Mucosa of stomach (tissue), 1 donor: ENCODE measurements around the gene MED27.
"Not testable (repeated sequence)": the region's sequence is repeated elsewhere in the genome, so short reads cannot be mapped to it uniquely, and the experiment has no call there.

Experiments used
- H3K27me3 ChIP-seq: one replicate; pipeline ENCODE4 v1.7.0; 2013; ENCODE audit warnings: mild to moderate bottlenecking, low read length; ENCODE audit not compliant: control insufficient read depth, insufficient read depth
- H3K36me3 ChIP-seq: one replicate; pipeline ENCODE4 v1.7.0; 2013; ENCODE audit warnings: low read length; ENCODE audit not compliant: control insufficient read depth, insufficient read depth
- H3K4me1 ChIP-seq: one replicate; pipeline ENCODE4 v1.7.0; 2013; ENCODE audit warnings: mild to moderate bottlenecking, low read length; ENCODE audit not compliant: control insufficient read depth, insufficient read depth
- H3K4me3 ChIP-seq: one replicate; pipeline ENCODE4 v1.7.0; 2013; ENCODE audit warnings: low read length
- H3K9ac ChIP-seq: one replicate; pipeline ENCODE4 v1.7.0; 2013; ENCODE audit warnings: mild to moderate bottlenecking, low read length, moderate library complexity
- H3K9me3 ChIP-seq: one replicate; pipeline ENCODE4 v1.7.0; 2013; ENCODE audit warnings: mild to moderate bottlenecking, low read length, moderate library complexity; ENCODE audit not compliant: control insufficient read depth
- donor health status: Pancreatic carcinoma.

Gene MED27

DNA sequence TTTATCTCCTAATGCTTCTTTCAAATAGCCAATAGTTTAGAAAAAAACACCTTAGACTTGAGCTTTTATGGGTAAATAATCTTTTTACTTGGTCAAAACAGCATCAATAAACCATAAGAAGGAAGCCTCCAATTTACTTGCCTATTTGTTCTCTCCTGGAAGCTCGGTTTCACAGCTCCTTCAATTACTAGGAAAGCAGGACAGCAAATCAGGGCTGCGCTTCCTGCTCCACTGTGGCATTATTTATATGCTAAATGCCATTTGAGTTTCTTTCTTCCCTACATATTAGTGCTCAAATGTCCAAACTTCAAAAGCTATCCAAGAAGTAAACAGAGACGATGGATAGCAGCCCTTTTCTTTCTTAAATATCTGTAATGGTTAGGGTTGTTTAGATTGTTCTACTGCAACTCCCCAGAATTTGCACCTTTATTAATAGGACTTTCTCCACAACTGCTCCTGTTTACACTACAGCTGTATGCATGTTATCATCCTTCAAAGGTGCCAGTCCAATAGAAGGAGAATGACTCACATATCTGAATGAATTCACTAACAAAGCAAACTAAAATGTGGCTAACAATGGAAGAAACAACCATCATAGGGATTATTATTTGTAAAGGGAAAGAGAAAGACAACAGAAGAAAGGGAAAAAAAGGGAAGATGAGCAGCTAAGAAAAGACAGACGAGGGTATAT is 58.7 kb downstream of the MED27 start:
- Histone ChIP-seq H3K4me1 (peaks cover 17% of the 10 kb centered on the region), H3K9ac (no peak overlapping the region), H3K36me3 (no peaks in the 10 kb centered on the region), H3K27me3 (no peaks in the 10 kb centered on the region), H3K9me3 (no peaks in the 10 kb centered on the region), H3K4me3 (no peak overlapping the region)

DNA sequence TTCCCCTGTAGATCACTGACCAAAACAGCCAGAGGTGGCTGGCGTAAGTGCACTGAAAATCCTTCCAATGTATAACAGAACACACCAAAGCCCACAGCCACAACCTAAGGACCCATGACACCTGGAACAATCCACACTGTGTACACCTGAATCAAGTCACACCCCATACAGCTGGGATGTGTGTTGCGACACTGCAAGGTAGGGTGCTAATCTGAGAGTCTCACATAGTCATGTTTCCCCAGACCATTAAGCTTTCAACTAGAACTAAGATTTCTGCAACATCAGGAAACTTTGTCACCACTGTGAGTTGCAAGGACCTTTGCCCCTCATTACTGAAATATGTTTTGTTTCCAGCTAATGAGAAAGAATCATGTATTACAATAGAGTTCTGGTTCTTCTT is 59.4 kb downstream of the MED27 start:
- Histone ChIP-seq H3K4me3 (no peak overlapping the region), H3K4me1 (peaks cover 17% of the 10 kb centered on the region), H3K27me3 (no peaks in the 10 kb centered on the region), H3K9ac (no peak overlapping the region), H3K9me3 (no peaks in the 10 kb centered on the region), H3K36me3 (no peaks in the 10 kb centered on the region)

DNA sequence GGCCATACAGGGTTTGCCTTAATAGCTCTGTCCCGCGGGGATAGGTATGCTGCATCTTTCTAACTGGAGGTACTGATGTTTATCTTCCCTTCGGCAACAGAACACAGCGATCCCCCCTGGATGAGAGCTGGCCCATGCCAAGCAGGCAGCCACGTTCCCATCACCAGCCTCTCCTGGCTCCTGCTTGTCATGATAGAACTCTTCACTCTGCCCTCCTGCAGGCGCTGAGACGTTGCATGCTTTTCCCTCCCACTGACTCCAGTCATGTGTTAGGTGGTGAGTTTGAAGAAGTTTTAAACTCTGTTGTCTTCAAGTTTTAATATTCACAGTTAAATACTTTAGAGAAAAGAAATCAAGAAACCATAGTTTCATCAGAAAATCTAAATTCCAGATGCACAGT is 60.0 kb downstream of the MED27 start:
- H3K9me3 ChIP-seq, result no peaks in the 10 kb centered on the region
- H3K4me1 ChIP-seq, result peaks cover 17% of the 10 kb centered on the region
- H3K27me3 ChIP-seq, result no peaks in the 10 kb centered on the region
- no peak overlapping the region for H3K4me3 ChIP-seq
- no peaks in the 10 kb centered on the region for H3K36me3 ChIP-seq
- H3K9ac ChIP-seq, result no peak overlapping the region

DNA sequence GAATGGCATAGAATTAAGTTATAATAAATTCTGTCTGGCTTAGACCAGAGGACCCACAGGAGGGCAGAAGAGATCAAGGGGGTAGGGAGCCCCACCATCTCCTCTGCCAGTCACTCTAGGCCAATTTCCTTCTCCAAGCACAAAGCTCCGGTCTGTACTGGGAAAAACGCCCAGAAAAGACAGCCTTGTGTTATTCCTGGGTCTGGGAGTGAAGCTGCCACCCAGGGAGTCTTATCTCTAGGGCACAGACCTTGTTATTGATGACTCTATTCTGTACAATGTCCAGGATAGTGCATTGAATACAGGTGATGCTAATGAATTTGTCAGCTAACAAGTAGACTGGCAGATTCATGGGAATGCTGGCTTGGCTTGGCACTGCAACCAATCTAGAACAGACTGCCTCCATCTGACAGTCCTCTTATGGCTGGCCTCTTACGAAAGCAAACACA is 60.7 kb downstream of the MED27 start:
- Histone ChIP-seq H3K4me3 (no peak overlapping the region), H3K4me1 (peaks cover 15% of the 10 kb centered on the region), H3K36me3 (no peaks in the 10 kb centered on the region), H3K9me3 (no peaks in the 10 kb centered on the region), H3K9ac (no peak overlapping the region), H3K27me3 (no peaks in the 10 kb centered on the region)

DNA sequence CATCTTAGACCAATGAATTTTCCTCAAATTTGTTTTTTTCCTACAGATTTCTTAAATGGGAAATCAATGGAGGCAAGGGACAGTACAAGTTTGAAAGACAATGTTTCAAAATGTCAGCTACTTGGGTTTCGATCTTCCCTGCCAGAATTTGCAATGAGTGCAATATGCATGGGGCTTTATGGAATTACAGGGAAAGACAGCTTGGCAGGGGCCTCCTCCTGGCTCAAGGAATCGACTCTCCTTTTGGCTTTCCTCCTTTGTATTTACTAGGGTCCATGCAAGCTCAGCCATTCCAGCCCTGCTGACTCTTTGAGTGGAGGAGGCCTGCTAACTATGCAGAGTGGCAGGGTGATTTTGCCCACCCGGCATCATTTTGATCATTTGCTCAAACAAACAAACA is 63.2 kb downstream of the MED27 start:
- Histone ChIP-seq H3K27me3 (no peaks in the 10 kb centered on the region), H3K4me3 (no peak overlapping the region), H3K9me3 (no peaks in the 10 kb centered on the region), H3K4me1 (peaks cover 21% of the 10 kb centered on the region), H3K36me3 (no peaks in the 10 kb centered on the region), H3K9ac (no peak overlapping the region)

DNA sequence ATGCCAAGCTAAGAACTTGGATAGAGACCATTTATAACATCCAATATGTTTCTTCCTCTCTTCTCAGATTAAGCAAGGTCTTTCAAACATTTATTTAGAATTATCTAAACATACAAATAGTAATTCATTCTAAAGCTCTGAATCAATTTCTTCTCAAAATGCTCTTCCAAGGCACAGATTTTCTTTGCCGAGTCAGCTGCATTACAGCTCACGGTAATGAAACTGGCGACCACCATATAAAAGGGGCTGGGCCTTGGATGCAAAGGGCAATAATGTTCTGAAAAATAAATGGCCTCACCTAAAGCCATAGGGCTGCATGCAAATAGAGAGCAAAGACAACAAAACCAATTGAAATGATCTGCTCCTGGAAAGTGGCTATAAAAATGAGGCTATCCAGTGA is 63.8 kb downstream of the MED27 start:
- no peaks in the 10 kb centered on the region for H3K27me3 ChIP-seq
- no peaks in the 10 kb centered on the region for H3K36me3 ChIP-seq
- H3K4me1 ChIP-seq, result peaks cover 16% of the 10 kb centered on the region
- no peaks in the 10 kb centered on the region for H3K9me3 ChIP-seq
- H3K4me3 ChIP-seq, result no peak overlapping the region
- H3K9ac ChIP-seq, result no peak overlapping the region

DNA sequence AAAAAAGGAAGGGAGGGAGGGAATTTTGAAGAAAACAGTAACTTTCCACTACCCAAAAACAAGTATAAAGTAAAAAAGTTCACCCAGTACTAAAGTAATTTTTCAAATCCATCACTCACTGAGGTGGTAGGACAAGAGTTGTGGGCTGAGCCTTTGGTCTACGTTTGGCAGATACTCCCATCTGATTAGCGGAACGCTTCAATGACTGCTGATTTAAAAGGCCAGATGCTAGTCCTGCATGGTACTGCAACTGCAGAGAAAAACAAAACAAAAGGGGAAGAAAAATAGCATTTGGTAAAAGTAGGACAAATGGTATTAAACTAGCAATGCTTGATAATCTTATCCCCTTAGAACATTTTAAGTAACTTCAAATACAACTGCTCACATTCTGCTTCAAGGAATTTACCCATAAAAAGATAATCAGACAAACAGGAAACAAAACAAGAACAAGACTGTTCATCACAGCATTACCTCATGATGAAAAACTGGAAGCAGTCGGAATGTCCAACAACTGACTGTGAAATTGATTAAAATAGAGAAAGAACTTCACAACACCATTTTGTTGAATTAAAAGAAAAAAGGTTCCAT is 65.4 kb downstream of the MED27 start:
- H3K9me3 ChIP-seq, result no peaks in the 10 kb centered on the region
- no peak overlapping the region for H3K4me3 ChIP-seq
- H3K27me3 ChIP-seq, result no peaks in the 10 kb centered on the region
- H3K4me1 ChIP-seq, result peaks cover 15% of the 10 kb centered on the region
- no peaks in the 10 kb centered on the region for H3K36me3 ChIP-seq
- H3K9ac ChIP-seq, result no peak overlapping the region

DNA sequence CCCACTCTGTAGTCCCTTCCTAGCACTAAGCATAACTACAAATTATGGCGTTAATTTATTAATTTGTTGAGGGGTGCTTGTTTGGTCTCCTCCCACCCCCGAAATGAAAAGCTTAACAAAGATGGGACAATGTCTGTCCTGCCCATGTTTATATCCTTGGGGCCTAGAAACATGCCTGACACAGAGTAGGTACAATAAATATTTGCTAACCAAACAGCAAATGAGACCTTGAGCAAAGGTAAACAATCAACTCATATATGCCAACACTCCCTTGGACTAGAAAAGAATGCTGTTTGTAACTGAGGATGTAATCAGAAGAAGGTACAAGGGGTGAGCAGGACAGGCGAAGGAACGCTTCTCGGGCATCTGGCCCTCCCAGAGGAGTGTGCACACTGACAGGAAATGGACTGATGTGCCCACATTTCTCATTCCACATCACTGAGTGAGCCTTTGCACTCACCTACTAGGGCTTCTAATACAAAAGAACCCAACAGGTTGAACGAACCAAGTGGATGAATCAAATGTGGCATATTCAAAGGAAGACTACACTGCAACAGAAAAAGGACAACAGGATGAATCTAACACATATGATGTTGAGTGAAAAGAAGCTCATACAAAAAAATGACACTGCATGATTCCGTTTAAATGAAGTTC is 66.8 kb downstream of the MED27 start:
- no peaks in the 10 kb centered on the region for H3K9me3 ChIP-seq
- H3K36me3 ChIP-seq, result no peaks in the 10 kb centered on the region
- no peak overlapping the region for H3K9ac ChIP-seq
- H3K4me3 ChIP-seq, result no peak overlapping the region
- peaks cover 17% of the 10 kb centered on the region for H3K4me1 ChIP-seq
- H3K27me3 ChIP-seq, result no peaks in the 10 kb centered on the region

DNA sequence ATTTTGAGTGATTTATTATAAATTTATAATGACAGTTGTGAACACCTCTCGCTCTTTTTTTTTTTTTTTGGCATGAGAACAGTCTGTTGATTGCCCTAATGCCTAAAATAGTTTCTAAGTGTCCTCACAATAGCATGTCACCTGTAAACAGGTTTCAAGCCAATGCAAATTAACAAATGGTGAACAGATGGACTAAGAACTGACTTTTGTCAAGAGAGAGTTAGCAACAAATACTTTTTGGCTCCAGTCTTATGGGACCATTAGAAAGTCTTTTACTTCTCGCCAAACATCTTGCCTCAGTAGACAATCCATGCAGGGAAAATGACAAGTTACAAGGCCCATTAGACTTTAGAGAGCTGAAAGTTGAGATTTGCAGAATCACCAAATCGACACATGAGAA is 67.8 kb downstream of the MED27 start:
- peaks cover 17% of the 10 kb centered on the region for H3K4me1 ChIP-seq
- no peaks in the 10 kb centered on the region for H3K9me3 ChIP-seq
- no peak overlapping the region for H3K4me3 ChIP-seq
- H3K9ac ChIP-seq, result no peak overlapping the region
- no peaks in the 10 kb centered on the region for H3K36me3 ChIP-seq
- H3K27me3 ChIP-seq, result no peaks in the 10 kb centered on the region

DNA sequence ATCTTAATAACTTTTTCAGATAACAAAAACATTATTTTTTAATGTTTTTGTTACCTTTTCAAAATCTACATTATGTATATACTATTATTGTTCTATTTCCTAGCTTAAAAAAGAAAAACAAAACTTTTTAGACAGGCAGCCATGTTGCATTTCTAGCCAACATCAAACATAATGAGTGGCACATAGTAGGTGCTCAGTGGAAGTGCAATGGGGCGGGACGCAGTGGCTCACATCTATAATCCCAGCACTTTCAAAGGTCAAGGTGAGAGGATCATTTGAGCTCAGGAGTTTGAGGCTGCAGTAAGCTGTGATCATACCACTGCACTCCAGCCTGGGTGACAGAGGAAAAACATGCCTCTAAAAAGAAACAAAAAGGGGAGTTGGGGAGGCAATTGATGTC is 68.4 kb downstream of the MED27 start:
- peaks cover 17% of the 10 kb centered on the region for H3K4me1 ChIP-seq
- H3K36me3 ChIP-seq, result no peaks in the 10 kb centered on the region
- no peak overlapping the region for H3K9ac ChIP-seq
- no peaks in the 10 kb centered on the region for H3K27me3 ChIP-seq
- H3K9me3 ChIP-seq, result no peaks in the 10 kb centered on the region
- no peak overlapping the region for H3K4me3 ChIP-seq

DNA sequence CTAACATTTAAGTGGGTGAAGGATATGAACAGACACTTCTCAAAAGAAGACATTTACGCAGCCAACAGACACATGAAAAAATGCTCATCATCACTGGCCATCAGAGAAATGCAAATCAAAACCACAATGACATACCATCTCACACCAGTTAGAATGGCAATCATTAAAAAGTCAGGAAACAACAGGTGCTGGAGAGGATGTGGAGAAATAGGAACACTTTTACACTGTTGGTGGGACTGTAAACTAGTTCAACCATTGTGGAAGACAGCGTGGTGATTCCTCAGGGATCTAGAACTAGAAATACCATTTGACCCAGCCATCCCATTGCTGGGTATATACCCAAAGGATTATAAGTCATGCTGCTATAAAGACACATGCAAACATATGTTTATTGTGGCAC is 69.5 kb downstream of the MED27 start:
- not testable (repeated sequence) for H3K36me3 ChIP-seq, H3K27me3 ChIP-seq, H3K4me3 ChIP-seq, H3K9ac ChIP-seq, H3K9me3 ChIP-seq
- peaks cover 17% of the 10 kb centered on the region for H3K4me1 ChIP-seq
